NOMO-1 (cell line): Measurements from ENCODE around the gene SOBP.
"Not testable (repeated sequence)": the region's sequence is repeated elsewhere in the genome, so short reads cannot be mapped to it uniquely, and the experiment has no call there.

Source experiments
- DNase-seq, 2 experiments: peaks; one replicate each; lab custom pipeline; 2025; ENCODE audit not compliant: unreplicated experiment in 2 of 2; lab: John Stamatoyannopoulos, UW

The SOBP gene

DNA sequence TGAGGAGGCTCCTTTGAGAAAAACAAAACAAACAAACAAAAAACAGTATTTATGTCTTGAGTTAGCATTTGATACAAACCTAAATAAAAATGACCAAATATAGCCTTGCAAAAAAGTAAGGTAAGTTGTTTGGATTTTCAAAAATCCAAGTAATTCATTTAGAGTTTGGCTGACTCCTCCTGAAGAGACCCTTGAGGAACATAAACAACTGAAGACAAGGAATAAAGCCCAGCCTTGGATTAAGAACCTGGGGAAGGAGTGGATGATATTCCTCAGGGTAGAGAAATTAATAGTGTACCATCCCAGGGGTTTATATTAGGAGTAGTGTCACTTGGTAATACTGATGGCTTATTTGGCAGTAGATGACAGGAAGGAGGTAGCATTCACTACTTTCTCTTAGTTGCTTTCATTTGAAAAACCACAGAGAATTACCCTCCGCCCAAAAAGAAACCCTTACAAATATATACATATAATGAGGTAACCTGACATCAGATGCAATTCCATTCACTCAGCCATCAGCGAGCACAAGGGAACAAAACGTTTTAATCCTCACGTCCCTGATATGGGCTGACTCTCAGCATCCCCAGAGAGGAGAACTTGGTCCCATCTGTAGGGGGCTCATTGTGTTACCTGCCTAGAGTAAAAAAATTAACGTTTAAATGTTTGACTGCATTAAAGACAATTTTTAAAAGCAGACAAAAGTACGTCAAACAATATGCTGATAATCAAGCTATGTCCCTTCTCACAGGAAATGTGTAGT, 57.0 kb downstream of the SOBP start:
- DNase-seq, result no peak

DNA sequence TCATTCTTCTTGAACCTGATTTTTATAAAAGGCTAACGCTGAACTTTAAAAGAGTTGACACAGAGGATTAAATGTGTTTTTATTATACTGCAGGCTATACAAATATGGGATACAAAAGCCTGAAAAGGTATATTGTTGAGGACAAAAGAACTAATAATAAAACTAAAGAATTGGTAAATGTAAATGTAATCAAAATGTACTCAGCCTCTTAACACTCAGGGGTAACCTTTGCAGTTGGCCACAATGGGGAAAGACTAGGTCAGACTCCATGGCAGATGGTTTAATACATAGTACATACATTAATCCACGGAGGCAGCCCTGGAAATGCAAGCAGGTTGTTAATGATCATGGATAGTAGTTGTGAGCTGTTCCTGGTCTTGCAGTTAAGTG, 57.5 kb downstream of the SOBP start:
- no peak for DNase-seq

DNA sequence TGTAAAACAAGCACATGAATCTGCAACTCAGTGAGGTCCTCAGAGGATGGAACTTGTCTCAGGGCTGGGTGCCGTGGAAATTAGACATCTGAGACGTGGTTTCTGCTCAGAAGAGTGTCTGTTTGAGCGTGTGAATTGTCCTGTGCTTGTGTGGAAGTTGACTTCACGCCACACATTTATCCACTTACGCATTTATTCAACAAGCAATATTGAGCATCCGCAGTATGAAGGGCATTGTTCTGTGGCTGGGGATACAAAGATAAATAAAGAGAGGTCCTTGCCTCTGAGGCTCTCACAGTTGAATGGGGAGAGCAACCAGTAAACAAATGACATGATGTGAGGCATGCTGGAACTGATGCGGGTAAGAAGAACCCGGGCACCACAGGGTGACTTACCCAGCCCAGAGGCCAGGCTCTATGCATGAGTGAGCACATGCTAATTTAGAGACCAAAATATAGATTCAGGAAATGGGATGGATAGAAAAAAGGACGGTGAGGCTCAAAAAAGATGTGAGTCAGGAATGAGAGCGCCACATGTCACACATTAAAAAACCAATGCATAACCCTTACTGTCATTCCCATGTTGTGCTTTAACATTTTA, 60.4 kb downstream of the SOBP start:
- no peak for DNase-seq

DNA sequence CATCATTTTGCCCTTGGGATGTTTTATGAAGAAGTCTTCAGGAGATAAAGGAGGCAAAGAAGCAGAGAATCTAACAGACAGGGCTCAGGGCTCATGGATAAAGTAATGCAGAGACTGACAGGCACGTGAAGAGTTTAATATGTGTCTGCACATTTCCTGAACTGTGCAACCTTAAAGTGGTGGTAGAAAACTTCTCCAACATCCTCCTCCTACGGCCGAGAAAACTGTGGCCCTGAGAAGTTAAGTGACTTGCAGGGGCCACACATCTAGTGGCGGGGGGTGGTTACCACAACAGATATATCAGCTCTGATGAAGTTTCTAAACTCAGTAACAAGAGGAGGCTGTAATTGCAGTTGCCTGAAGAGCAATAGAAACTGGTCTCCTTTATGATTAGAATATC, 61.0 kb downstream of the SOBP start:
- DNase-seq, result no peak

DNA sequence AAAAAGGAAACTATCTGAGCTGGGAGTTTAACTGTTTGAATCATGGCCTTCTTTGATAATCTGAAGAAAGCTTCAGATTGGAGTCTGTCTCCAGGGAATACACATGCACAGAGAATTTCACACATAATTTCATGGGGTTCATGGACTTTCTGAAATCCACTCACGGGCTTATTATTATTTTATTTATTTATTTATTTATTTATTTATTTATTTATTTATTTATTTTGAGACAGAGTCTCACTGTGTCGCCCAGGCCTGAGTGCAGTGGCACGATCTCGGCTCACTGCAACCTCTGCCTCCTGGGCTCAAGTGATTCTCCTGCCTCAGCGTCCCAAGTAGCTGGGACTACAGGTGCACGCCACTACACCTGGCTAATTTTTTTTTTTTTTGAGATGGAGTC, 63.2 kb downstream of the SOBP start:
- not testable (repeated sequence) for DNase-seq

DNA sequence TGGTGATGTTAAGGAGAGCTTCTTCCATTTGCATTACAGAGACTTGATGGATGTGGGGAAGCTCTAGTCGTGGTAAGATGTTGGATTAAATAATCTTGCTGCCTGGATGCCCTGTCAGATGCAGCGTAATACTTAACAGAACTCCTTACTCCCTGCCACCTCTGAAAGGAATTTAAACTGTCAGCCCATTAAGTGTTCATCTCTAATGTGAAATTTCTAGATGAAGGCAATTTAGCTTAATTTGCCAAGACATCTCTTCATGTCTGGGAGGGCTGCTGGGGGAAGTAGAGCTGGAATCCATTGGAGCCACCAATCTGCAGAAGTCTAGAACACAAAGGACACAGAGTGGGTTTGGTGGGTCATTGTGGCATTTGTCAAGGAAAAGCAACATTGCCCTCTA, 64.4 kb downstream of the SOBP start:
- no peak for DNase-seq

DNA sequence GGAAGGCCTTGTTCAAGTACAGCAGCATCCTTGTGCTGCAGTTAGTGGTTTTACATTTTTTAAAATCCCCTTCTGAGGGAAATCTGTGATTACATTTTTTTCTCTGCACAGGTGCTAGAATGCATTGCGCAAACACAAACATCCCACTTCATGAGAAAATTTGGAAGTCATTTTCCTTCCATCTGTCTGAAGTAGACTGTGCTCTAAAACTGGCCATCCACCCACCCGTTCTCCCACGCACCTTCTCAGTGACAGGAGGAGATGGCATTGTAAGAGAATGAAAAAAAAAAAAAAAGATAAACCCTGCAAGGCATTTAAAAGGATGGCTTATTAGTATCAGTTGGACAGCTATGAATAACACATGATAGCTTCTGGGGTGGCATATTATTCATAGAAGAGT, 65.0 kb downstream of the SOBP start:
- no peak for DNase-seq

DNA sequence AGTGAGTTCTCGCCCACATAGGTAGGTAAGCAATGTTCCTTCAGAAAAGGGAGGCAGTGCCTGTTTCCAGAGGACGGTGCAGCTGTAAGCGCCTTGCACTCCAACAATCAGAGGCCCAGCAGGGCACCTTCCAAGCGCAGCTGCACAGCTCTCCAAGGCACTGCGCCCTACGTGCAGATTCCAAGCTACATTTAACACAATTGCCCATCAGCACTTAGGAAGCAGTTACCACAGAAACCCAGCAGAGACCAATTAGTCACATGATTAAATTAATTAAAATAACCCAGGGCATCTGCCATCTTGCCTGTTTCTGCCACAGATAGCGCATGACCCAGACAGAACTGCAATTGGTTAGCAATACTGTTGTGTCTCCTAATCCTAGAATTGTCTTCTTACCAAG, 65.5 kb downstream of the SOBP start:
- DNase-seq, result no peak

DNA sequence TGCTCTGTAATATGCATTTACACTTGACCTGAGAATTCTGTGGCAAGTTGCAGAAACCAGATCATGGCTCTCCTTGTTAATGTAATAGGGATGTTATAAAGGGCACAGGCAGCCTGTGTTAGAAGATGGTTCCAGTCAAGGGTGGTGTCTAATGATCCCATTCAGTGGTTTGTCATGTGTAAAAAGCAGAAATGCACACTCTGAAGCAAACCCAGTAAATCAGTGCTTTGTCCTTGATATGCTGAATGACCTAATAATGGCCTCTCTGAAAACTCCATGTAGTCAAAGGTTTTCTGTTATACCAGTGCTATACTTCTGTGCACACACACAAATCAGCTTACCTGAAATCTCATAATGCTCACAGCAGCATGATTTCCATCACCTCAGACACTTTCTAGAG, 66.2 kb downstream of the SOBP start:
- no peak for DNase-seq

DNA sequence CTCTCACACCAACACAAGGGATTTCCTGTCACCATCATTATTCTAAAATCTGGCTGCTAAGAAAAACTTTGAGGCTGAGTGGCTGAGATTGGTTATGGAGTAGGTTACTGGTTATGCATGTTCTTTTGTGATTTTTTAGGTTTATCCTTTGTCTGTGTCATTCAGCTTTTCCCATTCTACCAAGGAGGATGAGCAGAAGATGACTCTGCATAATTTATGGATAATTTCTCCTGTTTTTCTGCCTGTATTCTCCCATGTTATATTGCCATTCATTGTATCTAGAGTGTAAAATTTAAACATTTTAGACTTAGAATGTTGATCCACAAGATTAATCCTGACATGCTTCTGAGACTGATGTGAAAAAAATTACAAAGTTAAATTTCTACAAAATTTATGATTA, 67.8 kb downstream of the SOBP start:
- DNase-seq, result no peak

DNA sequence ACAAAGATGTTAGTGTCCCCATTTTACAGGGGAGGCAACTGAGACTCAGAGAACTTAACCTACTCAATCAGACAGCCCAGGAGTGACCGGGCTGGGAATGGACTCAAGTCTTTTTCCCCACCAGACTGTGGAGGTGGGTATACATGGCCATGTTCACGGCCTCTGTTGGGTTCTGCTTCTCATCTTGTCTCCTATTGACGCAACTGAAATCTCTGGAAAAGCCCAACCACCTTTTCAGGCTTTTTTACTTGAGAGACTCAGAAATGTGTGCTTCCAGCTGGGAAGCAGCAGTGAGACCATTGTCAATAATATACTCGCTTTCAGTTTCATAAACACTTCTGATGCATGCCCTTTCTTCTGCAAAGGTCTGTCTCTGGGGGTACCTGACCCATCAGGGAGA, 70.7 kb downstream of the SOBP start:
- no peak for DNase-seq

DNA sequence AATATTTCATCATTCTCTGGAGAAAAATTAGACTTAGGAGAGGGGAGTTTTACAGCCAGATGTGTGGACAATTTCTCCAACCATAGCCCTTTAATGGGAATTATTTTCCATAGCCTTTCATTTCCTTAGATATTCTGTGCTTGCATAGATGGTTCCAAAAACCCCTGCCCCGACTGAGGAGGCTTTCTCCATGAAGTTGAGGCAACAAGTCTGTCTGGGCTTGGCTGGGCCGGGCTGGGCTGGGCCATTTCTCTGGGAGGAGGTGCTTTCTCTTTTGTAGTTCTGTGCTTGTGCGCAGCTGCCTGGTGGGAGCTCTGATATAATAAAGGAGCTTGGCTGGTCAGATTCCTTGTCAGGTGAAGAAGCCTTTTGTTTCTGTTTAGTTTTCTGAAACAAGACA, 71.4 kb downstream of the SOBP start:
- DNase-seq, result no peak

DNA sequence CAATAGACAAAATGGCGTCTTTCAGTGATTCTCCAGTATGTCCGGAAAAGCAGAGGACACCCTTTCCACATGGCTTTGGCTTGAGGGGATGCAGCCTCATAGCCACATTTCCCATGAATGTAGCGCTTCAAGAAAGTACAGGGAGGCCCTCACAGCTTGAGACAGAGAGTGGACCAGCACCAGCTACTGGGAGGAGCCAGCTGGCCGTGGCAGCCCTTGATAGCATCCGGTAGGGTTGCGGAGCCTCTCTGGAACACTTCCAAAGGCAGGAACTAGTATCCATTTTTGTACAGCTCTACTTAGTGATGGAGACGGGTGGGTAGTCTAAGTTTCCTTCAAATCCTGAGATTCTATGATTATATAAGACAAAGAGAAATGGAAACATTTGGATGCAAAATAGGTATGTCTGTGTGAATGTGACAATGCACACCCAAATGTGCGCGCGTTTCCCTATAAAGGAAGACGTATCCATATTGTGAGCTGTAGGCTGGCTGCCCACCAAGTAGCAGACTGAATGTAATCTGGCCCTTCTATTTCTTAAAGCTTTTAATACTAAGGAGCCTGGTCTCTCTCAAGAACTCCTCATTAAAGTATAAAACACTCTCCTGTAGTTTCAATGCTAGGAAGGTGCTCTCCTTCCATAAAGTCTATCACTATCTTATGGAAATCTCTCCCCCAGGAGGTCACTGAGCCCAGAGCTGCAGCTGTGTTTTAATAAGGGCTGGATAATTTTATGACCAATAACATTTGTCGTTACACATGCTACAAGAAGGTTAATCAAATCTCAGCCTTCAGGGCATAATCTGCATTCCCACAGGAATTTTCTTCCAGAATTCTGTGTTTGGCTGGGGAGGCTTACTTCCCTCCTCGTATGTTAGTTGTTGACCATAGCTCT, 74.0 kb downstream of the SOBP start:
- no peak for DNase-seq

DNA sequence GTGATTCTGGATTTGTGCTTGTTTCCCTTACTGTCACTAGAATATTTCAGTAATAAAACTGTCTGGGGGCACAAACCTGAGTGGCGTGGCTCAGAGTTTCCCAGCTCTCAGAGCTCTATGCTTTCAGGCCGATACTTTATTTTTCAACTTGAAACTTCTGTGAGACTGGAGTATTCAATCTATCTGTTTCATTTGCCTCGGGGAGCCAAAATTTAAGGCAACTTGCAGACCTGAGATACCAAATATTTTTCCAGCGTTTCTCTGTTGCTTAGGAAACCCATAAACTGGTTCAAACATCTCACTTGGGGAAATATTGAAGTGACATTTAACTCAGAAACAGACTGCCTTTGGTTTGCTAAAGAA, 74.7 kb downstream of the SOBP start:
- DNase-seq, result no peak

DNA sequence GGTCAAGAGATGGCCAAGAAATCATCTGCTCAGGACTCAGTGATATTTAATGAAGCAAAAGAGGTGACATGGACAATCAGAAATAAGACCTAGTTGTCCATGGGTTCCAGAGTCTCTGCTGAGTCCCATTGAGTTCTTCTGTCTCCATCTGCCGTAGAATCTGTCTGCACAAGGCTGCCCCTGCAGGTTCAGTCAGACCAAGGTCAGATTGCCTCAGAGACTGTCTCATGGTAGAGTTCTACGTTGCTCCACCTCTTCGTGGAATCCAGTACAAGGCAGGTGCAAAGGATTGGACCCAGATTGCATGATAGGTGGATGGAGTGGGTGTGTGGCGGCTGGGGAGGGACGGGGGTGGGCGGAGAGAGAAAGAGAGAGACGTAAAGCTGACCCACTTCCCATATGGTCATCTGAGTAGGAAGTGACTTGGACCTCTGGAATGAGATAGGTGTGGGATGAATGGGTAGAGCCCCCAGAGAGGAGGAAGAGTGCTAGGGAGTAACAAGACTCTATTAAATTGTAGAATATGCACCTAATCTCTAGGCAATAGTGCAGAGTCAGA, 75.3 kb downstream of the SOBP start:
- DNase-seq, result no peak

DNA sequence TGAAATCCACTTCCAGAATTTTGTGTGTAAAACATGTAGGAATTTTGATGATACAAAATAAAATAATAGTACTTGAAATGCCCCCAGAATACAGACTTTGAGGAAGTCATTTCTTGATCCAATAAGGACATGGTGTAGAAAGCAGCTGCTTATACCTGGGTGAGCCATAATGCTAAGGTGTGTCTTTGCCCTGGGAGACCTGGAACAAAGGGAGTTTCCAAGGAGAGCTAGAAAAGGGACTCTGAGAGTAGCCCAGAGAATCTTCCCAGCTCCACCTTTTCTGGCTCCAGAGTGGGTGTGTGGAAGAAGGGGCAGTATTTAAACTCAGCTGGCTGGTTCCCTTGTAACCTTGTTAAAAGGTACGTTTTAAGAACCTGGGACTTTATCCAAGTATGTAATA, 77.7 kb downstream of the SOBP start:
- DNase-seq, result no peak

DNA sequence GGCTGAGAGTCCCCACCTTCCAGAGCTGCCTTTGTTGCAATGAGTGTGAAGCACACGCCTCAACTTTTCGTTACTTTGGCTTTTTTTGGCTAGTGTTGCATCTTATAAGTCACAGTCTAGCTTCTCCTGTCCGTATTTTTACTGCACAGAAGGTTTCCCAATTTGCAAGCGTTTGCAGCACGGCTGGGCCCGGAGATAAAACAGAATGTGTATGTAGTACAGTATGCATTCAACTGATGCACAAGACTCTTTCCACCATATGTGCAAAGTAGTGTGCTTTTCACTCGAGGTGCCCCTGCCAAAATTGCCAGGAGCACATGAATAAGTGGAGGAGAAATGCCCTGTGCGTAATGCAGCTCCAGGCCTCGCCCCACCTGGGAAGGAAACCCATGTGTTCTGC, 79.6 kb downstream of the SOBP start:
- no peak for DNase-seq

DNA sequence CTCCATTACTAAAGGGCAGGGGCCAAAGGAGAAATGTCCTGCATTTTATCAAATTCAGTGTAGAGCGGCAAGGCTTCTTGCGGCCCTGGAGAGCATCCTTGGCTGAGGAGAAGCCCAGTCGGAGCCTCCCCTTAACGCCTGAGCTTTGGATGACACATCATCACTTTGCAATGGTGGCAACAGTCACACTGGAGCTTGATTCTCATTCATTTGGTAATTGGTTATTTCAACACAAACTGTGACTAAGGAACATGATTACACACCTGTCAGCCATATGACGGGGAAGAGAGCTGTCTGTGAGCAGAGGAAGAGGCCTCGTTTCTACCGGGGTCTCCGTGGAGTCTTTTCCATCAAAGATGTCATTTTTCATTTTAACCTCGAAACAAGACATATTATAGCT, 81.4 kb downstream of the SOBP start:
- no peak for DNase-seq

DNA sequence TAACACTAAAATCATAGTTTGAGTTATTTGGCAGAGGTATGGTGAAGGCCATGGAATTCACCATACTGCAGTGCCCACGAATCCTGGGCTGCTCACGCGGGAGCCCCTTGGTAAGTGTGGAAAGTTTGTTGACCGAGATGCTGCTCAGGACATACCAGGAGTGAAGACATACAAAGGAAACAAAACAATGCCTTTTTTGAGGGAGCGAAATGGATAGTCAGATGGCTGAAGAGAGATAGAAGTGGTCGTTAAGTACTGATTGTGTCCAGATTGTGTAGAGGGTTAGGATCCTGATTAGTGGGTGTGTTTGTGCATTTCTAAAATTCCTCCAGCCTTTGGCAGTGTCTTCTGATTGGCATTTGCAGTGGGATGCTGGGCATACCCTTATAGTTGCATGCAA, 83.0 kb downstream of the SOBP start:
- DNase-seq, result no peak

DNA sequence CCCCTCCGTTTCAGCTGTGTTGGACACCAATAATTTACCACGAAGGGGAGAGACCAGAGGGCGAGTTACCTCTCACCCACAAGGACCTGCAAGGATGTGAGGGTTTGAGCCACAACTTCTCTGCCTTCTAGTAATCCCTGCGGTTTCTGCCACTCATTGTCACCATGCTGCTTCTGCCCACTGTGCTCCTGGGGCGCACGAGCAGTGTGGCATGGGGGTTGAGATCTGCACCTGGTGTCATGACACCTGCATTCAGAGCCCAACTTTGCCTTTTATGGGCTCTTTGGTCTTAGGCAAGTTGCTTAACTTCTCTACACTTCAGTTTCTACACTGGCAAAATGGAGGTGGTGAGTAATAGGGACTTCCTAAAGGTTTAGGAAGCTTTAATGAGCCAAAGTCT, 84.9 kb downstream of the SOBP start:
- no peak for DNase-seq

DNA sequence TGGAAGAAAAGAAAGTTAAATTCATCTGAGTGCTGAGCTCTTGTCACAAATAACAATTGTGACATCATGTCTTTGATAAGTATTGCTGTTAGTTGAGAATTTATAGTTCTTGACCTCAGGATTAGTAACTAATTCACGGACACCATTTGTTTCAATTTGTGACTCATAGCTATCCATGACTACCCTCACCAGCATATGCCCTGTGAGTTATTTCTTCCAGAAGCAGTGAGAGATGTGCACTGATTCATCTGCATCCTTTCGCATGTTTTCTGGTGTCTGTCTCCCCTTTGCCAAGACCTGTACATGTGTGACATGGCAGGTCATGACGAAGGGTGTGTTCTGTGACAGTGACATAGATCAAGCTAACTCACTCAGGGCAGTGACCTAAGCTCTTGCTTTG, 86.9 kb downstream of the SOBP start:
- DNase-seq, result no peak
